Measurements from ENCODE around the gene TDP1.
A peak's percentile ranks its signal among the peaks of the same experiment; 100 is the strongest.

Gene TDP1

DNA sequence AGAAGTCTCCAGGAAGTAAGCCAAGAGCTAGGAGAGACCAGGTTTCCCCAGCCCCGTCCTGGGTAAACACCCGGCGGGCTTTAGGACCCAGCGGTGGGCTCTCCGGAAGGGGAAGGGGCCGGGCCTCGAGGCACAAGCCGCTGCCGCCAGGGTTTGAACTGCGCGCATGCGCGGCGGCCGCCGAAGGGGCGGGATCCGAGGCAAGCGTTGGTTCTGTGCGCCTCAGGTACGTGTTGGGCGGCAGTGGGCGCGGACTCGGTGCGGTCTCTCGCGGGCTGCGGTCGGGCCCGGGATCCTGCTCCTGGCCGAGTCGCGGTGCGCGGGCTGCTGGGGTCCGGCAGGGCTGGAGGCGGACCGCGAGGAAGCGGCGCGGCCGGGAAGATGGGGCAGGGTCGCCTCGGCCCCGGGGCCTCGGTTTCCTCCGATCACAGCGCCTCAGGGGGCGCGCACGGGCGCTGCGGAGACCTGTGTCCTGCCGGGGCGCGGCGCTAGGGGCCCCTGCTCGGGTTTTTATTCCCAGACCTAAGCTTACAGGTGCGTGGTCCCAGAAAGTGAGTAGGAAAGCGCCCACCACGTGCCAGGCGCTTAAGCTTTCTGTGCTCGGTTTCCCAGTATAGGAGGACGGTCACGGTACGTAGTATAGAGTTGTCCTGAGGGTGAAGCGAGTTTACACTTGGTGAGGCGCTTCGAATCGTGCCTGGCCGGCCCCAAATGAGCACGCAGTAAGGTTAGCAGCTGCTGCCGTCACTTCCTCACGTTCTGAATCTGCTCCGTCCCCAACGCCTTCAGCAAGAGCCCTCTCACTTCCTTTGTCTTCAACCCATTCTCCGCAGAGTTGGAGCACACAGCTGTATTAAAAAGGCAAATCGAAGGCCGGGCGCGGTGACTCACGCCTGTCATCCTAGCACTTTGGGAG is at the start of gene TDP1:
TSS of gene TDP1 (plus strand) at position 183 of the 916 bp plus-strand sequence. CDS start 7,188 bp downstream, outside the sequence.
- H3K4me3 ChIP-seq (replicated peaks; ENCODE audit: low read depth, low read length) = peak within 1 kb of the TSS; percentile 84

DNA sequence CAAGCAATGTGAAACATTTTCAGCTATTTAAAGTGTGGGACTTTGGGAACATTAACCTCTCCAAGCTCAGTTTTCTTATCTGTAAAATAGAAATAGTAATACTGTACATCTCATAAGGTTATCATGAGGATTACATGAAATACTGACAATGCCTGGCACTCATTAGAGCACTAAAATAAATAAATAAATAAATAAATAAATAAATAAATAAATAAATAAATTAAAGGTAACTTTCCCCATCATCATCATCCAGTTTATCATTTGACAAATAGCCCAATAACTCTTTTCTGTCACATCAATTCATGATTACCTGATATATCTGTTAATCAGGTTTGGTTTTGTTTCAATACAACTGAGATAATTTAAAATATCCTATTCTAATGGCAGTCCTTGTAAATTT is 49.7 kb upstream of the TDP1 start:
- H3K36me3 ChIP-seq (ENCODE audit: control insufficient read depth, insufficient read depth, low read length) = no peaks in the 10 kb centered on the region
- no peak for DNase-seq (ENCODE audit: extremely low read depth, insufficient read length)
- TF ChIP-seq, protein P1, sequence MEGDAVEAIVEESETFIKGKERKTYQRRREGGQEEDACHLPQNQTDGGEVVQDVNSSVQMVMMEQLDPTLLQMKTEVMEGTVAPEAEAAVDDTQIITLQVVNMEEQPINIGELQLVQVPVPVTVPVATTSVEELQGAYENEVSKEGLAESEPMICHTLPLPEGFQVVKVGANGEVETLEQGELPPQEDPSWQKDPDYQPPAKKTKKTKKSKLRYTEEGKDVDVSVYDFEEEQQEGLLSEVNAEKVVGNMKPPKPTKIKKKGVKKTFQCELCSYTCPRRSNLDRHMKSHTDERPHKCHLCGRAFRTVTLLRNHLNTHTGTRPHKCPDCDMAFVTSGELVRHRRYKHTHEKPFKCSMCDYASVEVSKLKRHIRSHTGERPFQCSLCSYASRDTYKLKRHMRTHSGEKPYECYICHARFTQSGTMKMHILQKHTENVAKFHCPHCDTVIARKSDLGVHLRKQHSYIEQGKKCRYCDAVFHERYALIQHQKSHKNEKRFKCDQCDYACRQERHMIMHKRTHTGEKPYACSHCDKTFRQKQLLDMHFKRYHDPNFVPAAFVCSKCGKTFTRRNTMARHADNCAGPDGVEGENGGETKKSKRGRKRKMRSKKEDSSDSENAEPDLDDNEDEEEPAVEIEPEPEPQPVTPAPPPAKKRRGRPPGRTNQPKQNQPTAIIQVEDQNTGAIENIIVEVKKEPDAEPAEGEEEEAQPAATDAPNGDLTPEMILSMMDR (IDR thresholded peaks at IDR 0.05; ENCODE audit: insufficient read depth, low read length, poor library complexity, severe bottlenecking) = no peak

More for the DNA sequence above, at the start of gene TDP1:
- Histone ChIP-seq H3K27me3 (replicated peaks; ENCODE audit: control insufficient read depth, insufficient read depth, low read length) (no peaks in the 10 kb centered on the region), H3K36me3 (ENCODE audit: control insufficient read depth, insufficient read depth, low read length) (peaks cover 5% of the 10 kb centered on the region)
- TF ChIP-seq, protein P1 (IDR thresholded peaks at IDR 0.05; ENCODE audit: insufficient read depth, low read length, poor library complexity, severe bottlenecking) = peak; percentile 11
- peak; percentile 99 for DNase-seq (ENCODE audit: extremely low read depth, insufficient read length)

DNA sequence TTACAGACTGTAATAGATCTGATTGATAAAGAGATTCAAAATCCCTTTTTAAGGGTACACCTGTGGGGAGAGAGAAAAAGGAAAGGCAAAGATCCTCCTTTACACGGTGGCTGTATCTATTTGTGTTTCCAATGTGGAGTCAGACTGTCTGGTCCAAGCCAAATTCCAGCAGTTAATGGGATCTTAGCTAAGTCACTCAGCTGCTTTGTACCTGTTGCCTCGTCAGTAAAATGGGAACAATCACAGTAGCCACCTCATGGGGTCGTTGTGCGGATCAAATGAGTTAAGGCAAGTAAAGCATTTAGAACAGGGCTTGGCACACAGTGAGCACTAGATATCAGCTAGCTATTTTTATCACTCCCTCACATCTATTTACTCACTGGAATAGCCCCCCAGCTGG is 48.1 kb upstream of the TDP1 start:
- TF ChIP-seq, protein P1 (IDR thresholded peaks at IDR 0.05; ENCODE audit: insufficient read depth, low read length, poor library complexity, severe bottlenecking) = no peak
- Histone ChIP-seq H3K27me3 (replicated peaks; ENCODE audit: control insufficient read depth, insufficient read depth, low read length) (no peaks in the 10 kb centered on the region), H3K36me3 (ENCODE audit: control insufficient read depth, insufficient read depth, low read length) (no peaks in the 10 kb centered on the region), H3K4me3 (replicated peaks; ENCODE audit: low read depth, low read length) (no peak overlapping the region)
- DNase-seq (ENCODE audit: extremely low read depth, insufficient read length) = no peak

More for the DNA sequence above, 49.7 kb upstream of the TDP1 start:
- Histone ChIP-seq H3K27me3 (replicated peaks; ENCODE audit: control insufficient read depth, insufficient read depth, low read length) (no peaks in the 10 kb centered on the region), H3K4me3 (replicated peaks; ENCODE audit: low read depth, low read length) (no peak overlapping the region)

DNA sequence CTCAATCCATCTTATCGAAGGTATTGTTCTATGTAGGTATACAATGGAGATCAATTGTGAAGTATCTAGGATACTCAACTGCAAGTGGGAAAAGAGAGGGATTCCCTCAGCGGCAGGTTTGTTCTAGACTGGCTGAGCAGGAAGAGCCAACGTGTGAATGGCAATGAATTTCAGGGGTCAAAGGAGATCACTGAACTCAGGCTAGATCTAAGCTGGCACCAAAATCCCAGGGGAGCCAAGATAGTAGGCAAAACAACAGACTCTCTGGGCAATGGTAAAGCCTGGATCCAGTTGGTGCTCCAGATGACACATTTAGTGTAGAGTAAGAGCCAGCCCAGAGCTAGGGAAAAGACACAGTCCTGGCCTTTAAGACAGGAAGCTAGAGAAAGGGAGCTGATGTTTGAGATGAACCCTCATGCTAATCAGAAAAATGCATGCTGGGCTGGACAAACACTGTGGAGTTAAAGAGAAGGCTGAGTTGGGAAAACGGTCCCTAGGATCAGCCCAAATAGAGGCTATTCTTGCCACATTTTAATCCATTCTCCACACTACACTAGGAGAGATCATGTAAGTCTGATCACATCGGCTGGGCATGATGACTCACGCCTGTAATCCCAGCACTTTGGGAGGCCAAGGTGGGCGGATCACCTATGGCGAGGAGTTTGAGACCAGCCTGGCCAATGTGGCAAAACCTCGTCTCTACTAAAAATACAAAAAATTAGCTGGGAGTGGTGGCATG is 46.8 kb upstream of the TDP1 start:
- no peak for DNase-seq (ENCODE audit: extremely low read depth, insufficient read length)
- Histone ChIP-seq H3K27me3 (replicated peaks; ENCODE audit: control insufficient read depth, insufficient read depth, low read length) (no peaks in the 10 kb centered on the region), H3K36me3 (ENCODE audit: control insufficient read depth, insufficient read depth, low read length) (no peaks in the 10 kb centered on the region), H3K4me3 (replicated peaks; ENCODE audit: low read depth, low read length) (no peak overlapping the region)
- TF ChIP-seq, protein P1 (IDR thresholded peaks at IDR 0.05; ENCODE audit: insufficient read depth, low read length, poor library complexity, severe bottlenecking) = no peak

DNA sequence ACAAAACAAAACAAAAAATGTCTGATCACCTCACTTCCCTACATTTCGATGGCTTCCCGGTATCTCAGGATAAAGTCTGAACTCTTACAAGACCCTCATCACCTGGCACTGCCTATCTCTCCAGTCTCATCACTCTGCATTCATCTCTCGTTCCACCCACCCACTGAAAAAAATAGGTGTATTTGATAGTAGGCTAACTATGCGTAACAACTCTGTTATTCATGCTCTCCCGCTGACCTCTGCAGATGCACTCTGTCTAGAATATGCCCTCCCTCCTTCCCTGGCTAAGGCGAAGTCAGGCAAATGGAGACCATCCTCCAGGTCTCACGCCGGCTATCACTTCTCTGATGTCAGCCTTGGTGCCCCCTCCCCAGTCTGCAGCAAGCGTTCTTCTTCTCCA is 46.1 kb upstream of the TDP1 start:
- no peaks in the 10 kb centered on the region for H3K27me3 ChIP-seq (replicated peaks; ENCODE audit: control insufficient read depth, insufficient read depth, low read length)
- DNase-seq (ENCODE audit: extremely low read depth, insufficient read length) = no peak
- no peaks in the 10 kb centered on the region for H3K36me3 ChIP-seq (ENCODE audit: control insufficient read depth, insufficient read depth, low read length)
- TF ChIP-seq, protein P1 (IDR thresholded peaks at IDR 0.05; ENCODE audit: insufficient read depth, low read length, poor library complexity, severe bottlenecking) = no peak
- no peak overlapping the region for H3K4me3 ChIP-seq (replicated peaks; ENCODE audit: low read depth, low read length)

All from GM06990 (cell line).